Measurements from ENCODE around the gene TACR1.

Gene TACR1

DNA sequence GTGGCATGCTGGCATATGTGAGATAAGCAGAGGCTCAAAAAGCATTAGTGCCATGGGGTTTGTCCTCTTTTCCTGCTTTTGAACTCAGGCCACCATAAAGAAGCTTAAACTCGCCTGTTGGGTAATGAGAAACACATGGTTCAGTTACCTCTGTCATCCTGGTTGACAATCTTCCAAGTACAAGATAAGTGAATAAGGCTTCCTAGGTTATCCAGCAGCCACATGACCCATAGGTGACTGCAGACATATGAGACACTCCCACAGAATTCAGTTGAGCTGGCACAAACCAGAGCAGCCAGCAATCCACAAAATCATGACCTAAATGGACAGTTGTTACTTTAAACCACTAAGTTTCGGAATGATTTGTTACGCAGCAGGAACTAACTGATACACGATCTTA is 97.3 kb downstream of the TACR1 start:
- Histone ChIP-seq H3K9me3 (no peaks in the 10 kb centered on the region), H3K27me3 (no peaks in the 10 kb centered on the region)
- TF ChIP-seq CTCF (IDR thresholded peaks at IDR 0.05; ENCODE audit: low read depth, low read length): no peak

GRCh38 chr2:75100801-75101151 is 98.5 kb downstream of the TACR1 start:
- no peaks in the 10 kb centered on the region for H3K9me3 ChIP-seq
- no peak for DNase-seq

More for the DNA sequence above, 97.3 kb downstream of the TACR1 start:
- no peak for DNase-seq
- H3K36me3 ChIP-seq: no peaks in the 10 kb centered on the region
- H3K4me3 ChIP-seq (ENCODE audit: low read depth, low read length): no peak overlapping the region
- H3K4me1 ChIP-seq: no peaks in the 10 kb centered on the region

DNA sequence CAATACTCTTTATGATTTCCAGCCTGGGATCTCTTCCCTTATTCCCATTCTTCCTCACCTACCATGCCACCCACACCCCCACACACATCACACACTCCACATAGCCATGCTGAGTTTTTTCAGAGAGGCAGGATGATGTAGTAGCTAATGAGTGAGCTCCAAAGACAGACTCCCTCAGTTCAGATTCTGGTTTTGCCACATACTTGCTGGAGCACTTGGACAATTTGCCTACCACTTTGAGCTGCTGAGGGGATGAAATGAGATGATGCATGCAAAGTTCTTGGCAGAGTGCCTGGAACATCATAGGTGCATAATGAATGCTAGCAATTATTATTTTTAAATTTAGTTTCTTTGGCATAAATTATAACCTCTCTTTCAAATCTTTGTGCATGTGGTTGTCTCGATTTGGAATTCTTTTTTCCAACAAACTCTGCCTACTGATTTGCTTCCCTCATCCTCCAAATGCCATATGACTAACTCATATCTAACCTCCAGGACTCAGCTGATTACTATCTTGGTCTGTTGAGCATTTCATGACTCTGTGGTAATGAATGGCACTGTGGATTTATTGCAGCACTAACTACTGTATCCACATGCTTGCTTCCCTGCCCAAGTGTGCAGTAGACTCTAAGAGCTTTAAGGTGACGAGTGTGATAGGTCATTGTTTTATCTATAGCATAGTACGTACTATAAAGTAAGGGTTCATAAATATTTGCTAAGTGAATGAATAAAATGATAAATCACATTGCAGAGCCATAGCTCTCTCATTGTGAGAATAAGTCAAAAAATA is 99.1 kb downstream of the TACR1 start:
- Histone ChIP-seq H3K9me3 (no peaks in the 10 kb centered on the region), H3K27me3 (no peaks in the 10 kb centered on the region), H3K4me1 (no peaks in the 10 kb centered on the region), H3K4me3 (ENCODE audit: low read depth, low read length) (no peak overlapping the region), H3K36me3 (no peaks in the 10 kb centered on the region)
- TF ChIP-seq CTCF (IDR thresholded peaks at IDR 0.05; ENCODE audit: low read depth, low read length): no peak
- no peak for DNase-seq

More at GRCh38 chr2:75100801-75101151, 98.5 kb downstream of the TACR1 start:
- Histone ChIP-seq H3K4me1 (no peaks in the 10 kb centered on the region), H3K27me3 (no peaks in the 10 kb centered on the region), H3K36me3 (no peaks in the 10 kb centered on the region), H3K4me3 (ENCODE audit: low read depth, low read length) (no peak overlapping the region)
- no peak for TF ChIP-seq CTCF (IDR thresholded peaks at IDR 0.05; ENCODE audit: low read depth, low read length)

GRCh38 chr2:75099521-75099922 is 99.8 kb downstream of the TACR1 start:
- Histone ChIP-seq H3K36me3 (no peaks in the 10 kb centered on the region), H3K9me3 (no peaks in the 10 kb centered on the region), H3K4me1 (no peaks in the 10 kb centered on the region), H3K27me3 (no peaks in the 10 kb centered on the region), H3K4me3 (ENCODE audit: low read depth, low read length) (no peak overlapping the region)
- TF ChIP-seq CTCF (IDR thresholded peaks at IDR 0.05; ENCODE audit: low read depth, low read length): no peak
- no peak for DNase-seq

DNA sequence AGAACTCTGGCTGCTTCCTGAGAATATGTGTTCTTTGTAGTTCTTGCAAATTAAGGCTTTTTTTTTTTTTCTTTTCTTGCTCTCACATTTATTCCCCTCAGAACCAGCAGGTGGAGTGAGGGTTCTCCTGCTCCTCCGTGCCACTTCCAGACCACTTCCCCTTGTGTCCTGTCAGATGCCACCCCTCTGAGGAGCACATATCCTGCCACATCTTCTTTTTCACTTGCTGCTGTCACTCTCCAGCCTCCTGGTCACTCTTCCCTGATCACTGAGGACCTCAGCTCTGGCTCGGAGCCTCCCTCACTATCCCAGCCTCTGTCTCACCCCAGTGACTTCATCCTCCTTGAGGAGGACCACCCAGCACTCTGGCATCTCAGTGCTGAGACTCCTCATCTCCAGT is 100.5 kb downstream of the TACR1 start:
- Histone ChIP-seq H3K36me3 (no peaks in the 10 kb centered on the region), H3K9me3 (no peaks in the 10 kb centered on the region), H3K4me1 (no peaks in the 10 kb centered on the region), H3K4me3 (ENCODE audit: low read depth, low read length) (no peak overlapping the region), H3K27me3 (no peaks in the 10 kb centered on the region)
- TF ChIP-seq CTCF (IDR thresholded peaks at IDR 0.05; ENCODE audit: low read depth, low read length): peak; percentile 49
- peak; percentile 8 for DNase-seq

- no peaks in the 10 kb centered on the region for H3K27me3 ChIP-seq
- H3K9me3 ChIP-seq: no peaks in the 10 kb centered on the region
- TF ChIP-seq CTCF (IDR thresholded peaks at IDR 0.05; ENCODE audit: low read depth, low read length): no peak
- no peak overlapping the region for H3K4me3 ChIP-seq (ENCODE audit: low read depth, low read length)
- H3K36me3 ChIP-seq: no peaks in the 10 kb centered on the region
- DNase-seq: no peak
- no peaks in the 10 kb centered on the region for H3K4me1 ChIP-seq
These were observed 101.5 kb downstream of the TACR1 start for GRCh38 chr2:75097831-75098230.
